Measurements from ENCODE around the gene TTLL12.

Gene TTLL12

GRCh38 chr22:43118024-43118849, 68.7 kb downstream of the TTLL12 start:
- no peak for DNase-seq

- no peak for DNase-seq
Measured at GRCh38 chr22:43116932-43117331, 70.0 kb downstream of the TTLL12 start.

Data from EL (cell line).